Erythroblast (primary cell): ENCODE data around the gene PMF1.
A peak's percentile ranks its signal among the peaks of the same experiment; 100 is the strongest.

ENCODE experiments used
- DNase-seq, 2 experiments: peaks; one replicate each; lab custom pipeline; 2025; lab: John Stamatoyannopoulos, UW
- GATA1 ChIP-seq: IDR thresholded peaks from 2 replicates; pipeline ENCODE4 v1.6.1; 2011; ENCODE audit warnings: low read depth, mild to moderate bottlenecking, control low read depth, low read length, moderate library complexity
- POLR2A ChIP-seq: IDR thresholded peaks from 2 replicates; pipeline ENCODE4 v1.6.1; 2011; ENCODE audit warnings: mild to moderate bottlenecking, low read length

Gene PMF1

DNA sequence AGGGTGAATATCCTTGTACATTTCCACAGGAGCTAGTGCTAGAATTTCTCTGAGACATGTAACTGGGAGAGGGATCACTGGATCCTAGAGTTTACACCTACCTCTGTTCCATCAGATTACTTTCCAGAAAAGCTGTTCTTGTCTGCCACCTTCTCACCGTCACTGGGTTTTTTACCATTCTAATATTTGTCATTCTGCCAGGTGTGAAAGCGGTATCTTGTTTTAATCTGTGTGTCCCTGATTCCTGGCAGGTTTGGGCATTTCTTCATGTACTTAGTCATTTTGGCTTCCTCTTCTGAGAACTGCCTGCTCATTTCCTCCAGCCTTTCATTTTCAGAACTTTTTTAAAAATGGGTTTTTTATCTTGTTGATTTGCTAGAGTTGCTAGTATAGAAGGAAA is 5.1 kb downstream of the PMF1 start:
- no peak for TF ChIP-seq GATA1
- TF ChIP-seq POLR2A: no peak
- no peak for DNase-seq

DNA sequence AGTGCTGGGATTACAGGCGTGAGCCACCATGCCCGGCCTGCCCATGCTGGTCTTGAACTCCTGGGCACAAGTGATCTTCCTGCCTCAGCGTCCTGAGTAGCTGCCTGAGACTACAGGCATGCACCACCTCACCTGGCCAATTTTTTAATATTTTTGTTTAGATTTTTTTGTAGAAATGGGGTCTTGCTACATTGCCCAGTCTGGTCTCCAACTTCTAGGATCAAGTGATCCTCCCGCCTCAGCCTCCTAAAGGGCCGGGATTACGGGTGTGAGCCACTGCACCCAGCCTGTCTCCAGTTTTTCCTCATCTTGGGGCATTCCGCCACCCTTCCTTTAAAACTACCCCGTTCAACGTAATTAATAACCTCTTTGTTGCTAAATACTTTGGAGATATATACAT is 7.4 kb downstream of the PMF1 start:
- no peak for DNase-seq
- no peak for TF ChIP-seq POLR2A
- no peak for TF ChIP-seq GATA1

DNA sequence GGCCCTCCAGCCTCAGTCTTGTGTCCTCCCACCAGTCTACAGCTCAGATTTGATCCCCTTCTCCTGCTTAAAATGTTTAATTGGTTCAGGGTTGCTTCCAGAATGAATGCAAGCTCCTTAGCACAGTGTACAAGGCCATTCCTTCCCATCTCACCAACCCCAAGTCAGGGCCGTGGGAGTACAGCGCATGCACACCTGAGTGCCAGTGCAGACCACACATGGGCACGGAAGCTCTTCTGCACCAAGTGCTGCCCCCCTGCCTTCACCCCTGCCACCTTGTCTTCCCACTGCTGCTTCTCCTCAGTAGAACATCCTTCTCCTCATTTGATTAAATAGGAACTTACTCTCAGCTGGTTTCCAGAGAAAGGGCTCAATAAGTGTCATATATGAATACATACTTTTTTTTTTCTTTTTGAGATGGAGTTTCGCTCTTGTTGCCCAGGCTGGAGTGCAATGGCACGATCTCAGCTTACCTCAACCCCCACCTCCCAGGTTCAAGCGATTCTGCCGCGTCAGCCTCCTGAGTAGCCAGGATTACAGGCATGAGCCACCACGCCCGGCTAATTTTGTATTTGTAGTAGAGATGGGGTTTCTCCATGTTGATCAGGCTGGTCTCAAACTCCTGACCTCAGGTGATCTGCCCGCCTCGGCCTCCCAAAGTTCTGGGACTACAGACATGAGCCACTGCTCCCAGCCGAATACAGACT is 9.3 kb downstream of the PMF1 start:
- peak in 1 of 2 experiments; percentile 26 for DNase-seq
- TF ChIP-seq POLR2A (no peak), GATA1 (no peak)

DNA sequence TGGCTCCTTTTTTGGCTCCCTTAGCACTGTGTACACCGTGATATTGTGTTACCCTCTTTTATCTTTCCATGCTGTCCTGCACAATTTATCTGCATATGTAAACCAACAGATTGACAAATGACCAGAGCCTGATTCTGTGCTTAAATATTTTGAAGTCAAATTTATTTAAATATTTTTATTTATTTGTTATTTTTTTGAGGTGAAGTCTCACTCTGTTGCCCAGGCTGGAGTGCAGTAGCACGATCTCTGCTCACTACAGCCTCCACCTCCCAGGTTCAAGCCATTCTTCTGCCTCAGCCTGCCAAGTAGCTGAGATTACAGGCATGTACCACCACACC is 12.8 kb downstream of the PMF1 start:
- TF ChIP-seq GATA1 (no peak), POLR2A (no peak)

DNA sequence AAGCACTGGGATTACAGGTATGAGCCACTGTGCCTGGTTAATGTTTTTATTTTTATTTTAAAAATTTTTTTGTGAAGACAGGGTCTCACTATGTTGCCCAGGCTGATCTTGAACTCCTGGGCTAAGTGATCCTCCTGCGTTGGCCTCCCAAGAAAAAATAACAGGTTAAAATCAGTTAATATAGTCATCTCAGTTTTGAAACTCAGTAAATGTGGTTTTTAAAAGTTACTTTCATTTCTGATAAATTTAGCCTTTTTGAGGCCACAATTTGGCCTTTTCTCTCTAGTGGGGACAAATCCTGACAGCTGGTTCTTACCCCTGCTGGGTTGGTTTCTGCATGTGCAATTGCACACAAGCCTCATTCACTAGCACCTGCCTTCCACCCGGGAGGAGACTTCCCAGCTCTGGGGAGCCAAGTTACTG is 13.3 kb downstream of the PMF1 start:
- no peak for DNase-seq
- TF ChIP-seq GATA1 (no peak), POLR2A (no peak)

More for the DNA sequence above, 12.8 kb downstream of the PMF1 start:
- DNase-seq: no peak

DNA sequence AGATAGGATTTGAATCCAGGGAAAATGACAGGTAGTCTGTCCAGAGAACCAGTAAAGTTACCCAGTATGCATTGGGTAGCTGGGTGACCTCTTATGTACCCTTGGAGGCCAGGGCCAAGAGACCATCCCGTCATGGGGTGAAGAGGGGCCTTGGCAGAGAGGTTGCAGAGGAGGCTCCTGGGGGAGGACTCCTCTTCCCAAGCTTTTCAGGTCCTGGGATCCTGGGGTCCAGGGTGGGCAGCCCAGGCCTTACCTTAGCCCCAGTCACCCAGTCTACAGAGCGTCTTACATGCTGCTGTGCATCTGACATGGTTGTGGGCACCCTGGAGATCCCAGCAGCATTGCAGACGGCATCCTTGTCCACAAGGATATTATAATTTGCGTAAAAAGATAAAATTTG is 14.0 kb downstream of the PMF1 start:
- DNase-seq: no peak
- TF ChIP-seq GATA1: no peak
- TF ChIP-seq POLR2A: no peak

DNA sequence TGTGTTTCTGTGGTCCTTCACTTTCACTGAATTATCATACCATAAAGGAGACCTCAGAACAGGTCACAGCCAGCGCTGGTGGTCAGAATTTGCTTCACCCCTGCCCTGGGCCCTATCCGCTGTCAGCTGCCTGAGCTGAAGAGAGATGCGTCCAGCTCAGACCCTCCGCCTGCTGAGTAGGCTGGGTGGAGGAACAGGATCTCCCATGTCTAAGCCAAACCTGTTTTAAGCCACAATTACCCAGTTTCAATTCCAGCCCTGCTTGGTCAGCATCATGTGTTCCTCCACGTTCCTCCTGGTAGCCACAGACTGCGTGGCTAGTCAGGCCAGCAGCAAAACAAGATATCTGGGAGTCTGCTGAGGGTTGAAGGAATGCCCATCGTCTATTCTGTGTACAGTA is 15.7 kb downstream of the PMF1 start:
- DNase-seq: no peak
- no peak for TF ChIP-seq GATA1
- TF ChIP-seq POLR2A: no peak

DNA sequence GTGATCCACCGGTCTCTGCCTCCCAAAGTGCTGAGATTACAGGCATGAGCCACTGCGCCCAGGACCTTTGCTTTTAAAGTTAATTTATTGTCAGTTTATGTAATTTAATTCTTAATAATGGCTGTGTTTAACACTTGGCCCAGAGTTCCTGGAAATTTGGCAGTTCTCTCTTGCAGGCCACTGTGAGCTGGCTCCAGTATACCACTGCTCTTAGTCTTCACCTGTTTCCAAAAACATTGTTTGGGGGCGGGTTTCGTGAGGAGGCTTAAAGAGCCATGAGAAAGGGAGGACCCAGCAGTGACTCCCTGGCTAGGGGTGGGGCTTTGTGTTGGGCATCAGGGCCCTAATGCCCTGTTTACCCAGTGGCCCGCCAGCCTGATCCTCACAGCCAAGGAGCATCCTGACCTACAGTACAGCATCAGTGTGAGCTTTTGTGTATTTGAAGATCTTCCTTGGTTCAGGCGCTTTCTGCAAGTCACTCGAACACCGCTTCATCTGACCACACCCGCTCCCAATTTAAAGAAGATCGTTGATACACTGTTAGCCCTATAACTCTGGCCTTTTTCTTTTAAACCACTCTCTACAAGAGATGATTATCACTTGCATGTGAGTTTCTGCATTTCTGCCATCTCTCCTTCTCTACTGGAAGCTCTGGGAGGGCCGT is 17.1 kb downstream of the PMF1 start:
- no peak for TF ChIP-seq GATA1
- no peak for TF ChIP-seq POLR2A
- DNase-seq: peak; percentile 63 to 68

DNA sequence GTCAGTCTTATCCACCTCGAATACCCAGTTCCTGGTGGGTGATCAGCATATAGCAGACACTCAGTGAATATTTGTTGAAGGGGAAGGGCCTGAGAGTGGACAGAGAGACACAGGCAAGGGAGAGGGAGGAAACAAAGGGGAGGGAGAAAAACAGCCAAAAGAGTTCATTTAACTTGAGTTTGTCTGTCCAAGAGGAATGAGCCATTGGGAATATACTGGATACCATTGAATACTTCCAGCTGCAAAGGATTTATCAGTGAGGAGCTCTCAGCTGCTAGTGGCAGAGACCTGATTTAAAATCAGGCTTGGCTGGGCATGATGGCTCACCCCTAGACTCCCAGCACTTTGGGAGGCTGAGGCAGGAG is 17.6 kb downstream of the PMF1 start:
- no peak for TF ChIP-seq POLR2A
- DNase-seq: no peak

DNA sequence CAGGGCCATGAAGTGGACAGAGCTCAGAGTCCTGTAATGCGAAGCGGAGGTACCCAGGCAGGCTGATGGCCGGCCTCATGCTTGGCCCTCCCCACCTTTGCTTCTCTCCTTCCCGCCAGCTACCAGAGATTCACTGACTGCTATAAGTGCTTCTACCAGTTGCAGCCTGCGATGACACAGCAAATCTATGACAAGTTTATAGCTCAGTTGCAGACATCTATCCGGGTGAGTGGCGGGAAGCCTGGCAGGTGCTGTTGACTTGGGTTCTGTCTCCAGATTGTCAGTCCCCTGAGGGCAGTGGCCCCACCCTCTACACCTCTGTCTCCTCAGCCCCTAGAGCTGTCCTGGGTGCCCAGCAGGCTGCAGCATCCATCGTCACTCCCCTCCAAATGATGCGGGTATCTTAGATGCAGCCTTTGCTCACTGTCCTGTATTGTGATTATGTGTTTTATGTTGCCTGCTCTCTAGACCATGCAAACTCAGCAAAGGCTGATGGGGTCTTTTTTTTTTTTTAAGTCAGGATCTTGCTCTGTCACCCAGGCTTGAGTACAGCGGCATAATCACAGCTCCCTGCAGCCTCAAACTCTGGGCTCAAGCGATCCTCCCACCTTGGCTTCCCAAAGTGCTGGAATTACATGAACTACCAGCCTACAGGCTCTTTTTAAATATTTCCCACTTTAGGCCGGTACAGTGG is 19.5 kb downstream of the PMF1 start:
- peak; percentile 17 to 41 for DNase-seq
- TF ChIP-seq GATA1 (no peak), POLR2A (no peak)

DNA sequence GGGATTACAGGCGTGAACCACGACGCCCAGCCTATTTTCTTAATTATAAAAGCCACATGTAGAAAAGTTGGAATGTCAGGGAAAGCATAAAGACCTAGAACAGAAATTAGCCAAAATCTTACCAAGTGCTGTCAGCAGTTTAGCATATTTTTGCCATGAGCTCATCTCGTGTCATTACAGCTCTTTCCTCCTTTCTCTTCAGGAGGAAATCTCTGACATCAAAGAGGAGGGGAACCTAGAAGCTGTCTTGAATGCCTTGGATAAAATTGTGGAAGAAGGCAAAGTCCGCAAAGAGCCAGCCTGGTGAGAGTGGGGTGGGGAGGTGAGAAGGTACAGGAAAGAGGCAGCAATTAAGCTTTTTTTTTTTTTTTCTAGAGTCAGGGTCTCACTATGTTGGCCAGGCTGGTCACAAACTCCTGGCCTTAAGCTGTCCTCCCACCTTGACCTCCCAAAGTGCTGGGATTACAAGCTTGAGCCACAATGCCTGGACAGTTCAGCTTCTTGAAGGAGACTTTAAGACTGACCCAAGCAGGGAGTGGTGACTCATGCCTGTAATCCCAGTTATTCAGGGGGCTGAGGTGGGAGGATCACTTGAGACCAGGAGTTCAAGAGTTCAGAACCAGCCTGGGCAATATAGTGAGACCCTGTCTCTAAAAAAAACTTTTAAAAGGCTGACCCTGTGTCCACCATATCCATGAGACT is 20.8 kb downstream of the PMF1 start:
- no peak for DNase-seq
- TF ChIP-seq POLR2A: no peak
- TF ChIP-seq GATA1: no peak

DNA sequence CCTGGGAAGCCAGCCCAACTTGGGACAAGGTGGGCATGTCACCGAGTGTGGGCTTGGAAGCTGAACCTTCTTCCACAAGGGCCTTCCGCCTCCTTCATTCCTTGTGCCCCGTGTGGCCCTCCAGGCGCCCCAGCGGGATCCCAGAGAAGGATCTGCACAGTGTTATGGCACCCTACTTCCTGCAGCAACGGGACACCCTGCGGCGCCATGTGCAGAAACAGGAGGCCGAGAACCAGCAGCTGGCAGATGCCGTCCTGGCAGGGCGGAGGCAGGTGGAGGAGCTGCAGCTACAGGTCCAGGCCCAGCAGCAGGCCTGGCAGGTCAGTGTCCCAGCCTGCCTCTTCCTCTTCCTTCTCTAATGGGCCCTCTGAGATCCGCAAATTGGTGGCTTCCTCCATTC is 23.4 kb downstream of the PMF1 start:
- TF ChIP-seq POLR2A (no peak), GATA1 (no peak)
- no peak for DNase-seq

DNA sequence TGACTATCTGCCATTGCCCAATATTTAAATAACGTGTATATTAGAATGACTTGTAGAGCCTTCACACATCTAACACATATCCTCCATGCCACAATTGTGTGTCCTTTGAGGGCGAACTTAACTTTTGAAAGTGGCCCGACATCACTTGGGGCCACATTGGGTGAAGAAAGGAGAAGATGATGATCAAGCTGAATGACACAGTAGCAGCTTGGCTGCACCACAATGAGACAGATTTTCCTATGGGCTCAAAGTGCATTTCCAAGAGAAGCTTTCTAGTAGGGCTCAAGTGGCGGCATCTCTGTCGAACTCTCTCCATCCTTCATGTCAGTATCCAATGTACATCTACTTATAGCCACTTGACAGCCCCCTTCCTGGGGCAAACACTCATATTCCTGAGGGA is 25.4 kb downstream of the PMF1 start:
- no peak for DNase-seq
- no peak for TF ChIP-seq POLR2A
- TF ChIP-seq GATA1: no peak

DNA sequence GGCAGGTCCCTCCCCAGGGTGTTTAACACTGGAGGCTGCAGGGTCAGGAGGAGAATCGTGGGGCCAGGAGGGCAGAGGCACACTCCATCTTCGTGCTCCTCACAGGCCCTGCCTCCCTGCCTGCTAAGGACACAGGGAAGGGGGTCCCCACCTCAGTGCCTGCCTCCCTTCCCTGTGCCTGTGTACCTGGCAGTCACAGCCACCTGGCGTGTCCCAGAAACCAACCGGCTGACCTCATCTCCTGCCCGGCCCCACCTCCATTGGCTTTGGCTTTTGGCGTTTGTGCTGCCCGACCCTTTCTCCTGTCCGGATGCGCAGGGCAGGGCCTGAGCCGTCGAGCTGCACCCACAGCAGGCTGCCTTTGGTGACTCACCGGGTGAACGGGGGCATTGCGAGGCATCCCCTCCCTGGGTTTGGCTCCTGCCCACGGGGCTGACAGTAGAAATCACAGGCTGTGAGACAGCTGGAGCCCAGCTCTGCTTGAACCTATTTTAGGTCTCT is 28.6 kb downstream of the PMF1 start:
- TF ChIP-seq POLR2A (no peak), GATA1 (no peak)
- no peak for DNase-seq
